Smooth muscle cell (in vitro differentiated cells): ENCODE data around the gene INTS7. TPM values are rescaled to one million over a fixed set of nuclear protein-coding genes. Genes with fewer than 3 reads are reported as not detected.

Source experiments
- DNase-seq: peaks from one replicate; lab custom pipeline; 2025; ENCODE audit not compliant: unreplicated experiment; lab: John Stamatoyannopoulos, UW
- H2AFZ ChIP-seq: fragments of 200-600 bp; sonication (generic); 2 replicates; pipeline ENCODE4 v1.6.0; 2016; ENCODE audit warnings: antibody characterized with exemption, low read depth, mild to moderate bottlenecking
- H3F3A ChIP-seq: fragments of 200-600 bp; sonication (generic); 2 replicates; pipeline ENCODE4 v1.6.0; 2017; ENCODE audit warnings: antibody characterized with exemption, low read depth
- H3K27ac ChIP-seq: fragments of 200-600 bp; sonication (generic); 2 replicates; pipeline ENCODE4 v1.5.1; 2016; ENCODE audit warnings: low read depth, mild to moderate bottlenecking
- H3K27me3 ChIP-seq: fragments of 200-600 bp; sonication (generic); 2 replicates; pipeline ENCODE4 v1.6.1; 2016; ENCODE audit warnings: low read depth, mild to moderate bottlenecking
- H3K36me3 ChIP-seq: fragments of 200-600 bp; sonication (generic); 2 replicates; pipeline ENCODE4 v1.5.1; 2016; ENCODE audit warnings: low read depth
- H3K4me1 ChIP-seq: fragments of 200-600 bp; sonication (generic); 2 replicates; pipeline ENCODE4 v1.5.1; 2016; ENCODE audit warnings: low read depth
- H3K4me2 ChIP-seq: fragments of 200-600 bp; sonication (generic); 2 replicates; pipeline ENCODE4 v1.6.0; 2016; ENCODE audit warnings: mild to moderate bottlenecking
- H3K4me3 ChIP-seq: fragments of 200-600 bp; sonication (generic); 2 replicates; pipeline ENCODE4 v1.5.1; 2016; ENCODE audit warnings: mild to moderate bottlenecking
- H3K79me2 ChIP-seq: fragments of 200-600 bp; sonication (generic); 2 replicates; pipeline ENCODE4 v1.6.0; 2016; ENCODE audit warnings: low read depth, mild to moderate bottlenecking
- H3K9ac ChIP-seq: fragments of 200-600 bp; sonication (generic); 2 replicates; pipeline ENCODE4 v1.6.0; 2016; ENCODE audit warnings: low read depth
- H3K9me3 ChIP-seq: fragments of 200-600 bp; sonication (generic); replicated peaks from 2 replicates; pipeline ENCODE4 v1.5.1; 2016; ENCODE audit warnings: low read depth
- H4K20me1 ChIP-seq: fragments of 200-600 bp; sonication (generic); 2 replicates; pipeline ENCODE4 v1.6.0; 2016; ENCODE audit warnings: low read depth
- CTCF ChIP-seq: fragments of 200-600 bp; sonication (generic); IDR thresholded peaks from 2 replicates; pipeline ENCODE4 v1.5.1; 2017; ENCODE audit warnings: borderline replicate concordance, mild to moderate bottlenecking, antibody characterized with exemption; ENCODE audit not compliant: insufficient read depth, poor library complexity, severe bottlenecking
- WGBS: methylation state at CpG from one replicate; pipeline ENCODE4 v1.1.7; 2016; ENCODE audit warnings: low lambda C conversion rate; 5-methylcytosine and 5-hydroxymethylcytosine counted together
- polyA plus RNA-seq: library from polyadenylated mRNA; unstranded; fragments of >200 nt; fragmentation: Nextera tagmentation; extraction: Ambion mirVana; gene quantifications from 2 replicates; pipeline ENCODE4 v1.2.1, GENCODE V29; 2016
- total RNA-seq: library from RNA; depleted of rRNA; stranded (reverse); fragments of >200 nt; gene quantifications from 2 replicates; pipeline ENCODE4 v1.2.3, GENCODE V29; 2014

Gene INTS7
- total and polyA plus RNA-seq, 2 experiments from 2014 or later: 5.9 to 9.5 TPM

GRCh38 chr1:212037900-212038299 lies 2.5 kb upstream of the INTS7 start:
- Histone ChIP-seq H3K9ac (no peak overlapping the region), H3K36me3 (no peaks in the 10 kb centered on the region), H3K9me3 (no peaks in the 10 kb centered on the region), H2AFZ (no peak overlapping the region), H3K4me3 (no peak overlapping the region), H3K4me2 (no peak overlapping the region), H4K20me1 (no peaks in the 10 kb centered on the region), H3F3A (no peaks in the 10 kb centered on the region), H3K27ac (no peak overlapping the region), H3K79me2 (peaks cover 56% of the 10 kb centered on the region), H3K4me1 (peaks cover 24% of the 10 kb centered on the region), H3K27me3 (no peaks in the 10 kb centered on the region)
- TF ChIP-seq CTCF: no peak
- DNase-seq: no peak
- WGBS: 95% methylated on average over 3 of the region's 3 CpGs

GRCh38 chr1:212035835-212036605 lies 663 bp upstream of the INTS7 start:
- 2% methylated on average over 32 of the region's 32 CpGs for WGBS
- no peaks in the 10 kb centered on the region for H3K27me3 ChIP-seq
- H3K36me3 ChIP-seq: no peaks in the 10 kb centered on the region
- H3K9me3 ChIP-seq: no peaks in the 10 kb centered on the region
- peak overlapping the region; percentile 75 for H3K9ac ChIP-seq
- H3F3A ChIP-seq: no peaks in the 10 kb centered on the region
- no peaks in the 10 kb centered on the region for H4K20me1 ChIP-seq
- peak overlapping the region; percentile 14 for H3K27ac ChIP-seq
- peaks cover 24% of the 10 kb centered on the region for H3K4me1 ChIP-seq
- peak overlapping the region; percentile 99 for H2AFZ ChIP-seq
- no peak for TF ChIP-seq CTCF
- H3K79me2 ChIP-seq: peaks cover 57% of the 10 kb centered on the region
- H3K4me3 ChIP-seq: peak overlapping the region; percentile 86
- peak overlapping the region; percentile 92 for H3K4me2 ChIP-seq
- no peak for DNase-seq

- 11% methylated on average over 13 of the region's 13 CpGs for whole genome bisulfite sequencing
- H3K9ac ChIP-seq: peak overlapping the region; percentile 30
- DNase-seq: no peak
Observed at GRCh38 chr1:212034516-212035122, 738 bp downstream of the INTS7 start.

More at GRCh38 chr1:212034516-212035122, 738 bp downstream of the INTS7 start:
- no peaks in the 10 kb centered on the region for H3K9me3 ChIP-seq
- H4K20me1 ChIP-seq: peaks cover 11% of the 10 kb centered on the region
- peak overlapping the region; percentile 85 for H3K4me2 ChIP-seq
- H3K27me3 ChIP-seq: no peaks in the 10 kb centered on the region
- H2AFZ ChIP-seq: peak overlapping the region; percentile 44
- H3K4me1 ChIP-seq: peaks cover 28% of the 10 kb centered on the region
- peak overlapping the region; percentile 62 for H3K27ac ChIP-seq
- no peak for TF ChIP-seq CTCF
- peak overlapping the region; percentile 86 for H3K4me3 ChIP-seq
- no peaks in the 10 kb centered on the region for H3F3A ChIP-seq
- H3K36me3 ChIP-seq: no peaks in the 10 kb centered on the region
- H3K79me2 ChIP-seq: peaks cover 64% of the 10 kb centered on the region
